MV-4-11 (cell line): ENCODE data around the gene AMD1.
"Not testable (repeated sequence)": the region's sequence is repeated elsewhere in the genome, so short reads cannot be mapped to it uniquely, and the experiment has no call there.

ENCODE experiments used
- DNase-seq: peaks from one replicate; lab custom pipeline; 2025; lab: John Stamatoyannopoulos, UW

Gene AMD1

GRCh38 chr6:110873981-110874879 is at the start of gene AMD1:
Gene AMD1 (plus strand): TSS chr6:110874785. CDS start chr6:110875106, 321 bp downstream.
- DNase-seq = peak; percentile 96

- peak; percentile 80 for DNase-seq
These were observed 48.1 kb upstream of the AMD1 start for GRCh38 chr6:110826236-110827129.

- no peak for DNase-seq
These were observed 46.2 kb upstream of the AMD1 start for GRCh38 chr6:110828396-110828795.

GRCh38 chr6:110831405-110831804 is 43.2 kb upstream of the AMD1 start:
- DNase-seq = no peak

GRCh38 chr6:110833831-110834230 is 40.8 kb upstream of the AMD1 start:
- DNase-seq = no peak

GRCh38 chr6:110835751-110836150 is 38.8 kb upstream of the AMD1 start:
- not testable (repeated sequence) for DNase-seq

GRCh38 chr6:110841266-110841665 is 33.3 kb upstream of the AMD1 start:
- DNase-seq = no peak

GRCh38 chr6:110849781-110850180 is 24.8 kb upstream of the AMD1 start:
- DNase-seq = no peak

GRCh38 chr6:110852773-110853172 is 21.8 kb upstream of the AMD1 start:
- DNase-seq = no peak

- no peak for DNase-seq
These were observed 20.7 kb upstream of the AMD1 start for GRCh38 chr6:110853754-110854477.

- DNase-seq = peak; percentile 8
These were observed 18.3 kb upstream of the AMD1 start for GRCh38 chr6:110856296-110856695.

GRCh38 chr6:110858016-110858415 is 16.6 kb upstream of the AMD1 start:
- DNase-seq = no peak

- no peak for DNase-seq
These were observed 15.9 kb upstream of the AMD1 start for GRCh38 chr6:110858562-110859214.

GRCh38 chr6:110859335-110859792 is 15.2 kb upstream of the AMD1 start:
- DNase-seq = peak; percentile 90

- DNase-seq = no peak
These were observed 9.8 kb upstream of the AMD1 start for GRCh38 chr6:110864824-110865223.

- DNase-seq = no peak
These were observed 429 bp downstream of the AMD1 start for GRCh38 chr6:110874880-110875547.

GRCh38 chr6:110875548-110876169 is 1.1 kb downstream of the AMD1 start:
- DNase-seq = peak; percentile 47

GRCh38 chr6:110876170-110876773 is 1.7 kb downstream of the AMD1 start:
- DNase-seq = peak; percentile 71

- DNase-seq = no peak
These were observed 2.4 kb downstream of the AMD1 start for GRCh38 chr6:110876806-110877564.
